Measurements from ENCODE around the gene LSAMP. TPM values are rescaled to one million over a fixed set of nuclear protein-coding genes. Genes with fewer than 3 reads are reported as not detected.

Gene LSAMP
- total and polyA plus RNA-seq, 2 experiments from 2014 or later = 2.0 to 2.9 TPM

GRCh38 chr3:116020495-116020894, 424.8 kb downstream of the LSAMP start:
- Histone ChIP-seq H2AFZ (no peak overlapping the region), H3K4me1 (ENCODE audit: insufficient read depth) (no peaks in the 10 kb centered on the region), H4K20me1 (replicated peaks; ENCODE audit: insufficient read depth) (no peaks in the 10 kb centered on the region), H3K9me2 (ENCODE audit: insufficient read depth) (no peaks in the 10 kb centered on the region), H3K27ac (ENCODE audit: low read depth) (no peak overlapping the region), H3K27me3 (ENCODE audit: insufficient read depth) (no peaks in the 10 kb centered on the region), H3K36me3 (ENCODE audit: insufficient read depth) (no peaks in the 10 kb centered on the region), H3F3A (replicated peaks; ENCODE audit: low read depth) (no peaks in the 10 kb centered on the region), H3K4me3 (no peak overlapping the region), H3K79me2 (replicated peaks; ENCODE audit: insufficient read depth) (no peaks in the 10 kb centered on the region), H3K4me2 (no peak overlapping the region)
- Mint-ChIP-seq H3K4me3 (no peak overlapping the region), H3K9me3 (no peaks in the 10 kb centered on the region), H3K4me1 (peaks cover 6% of the 10 kb centered on the region), H3K27me3 (ENCODE audit: insufficient read depth, low read depth, poor library complexity) (no peaks in the 10 kb centered on the region), H3K27ac (no peak overlapping the region), H3K36me3 (ENCODE audit: low read depth) (no peaks in the 10 kb centered on the region)
- TF ChIP-seq, protein P1, sequence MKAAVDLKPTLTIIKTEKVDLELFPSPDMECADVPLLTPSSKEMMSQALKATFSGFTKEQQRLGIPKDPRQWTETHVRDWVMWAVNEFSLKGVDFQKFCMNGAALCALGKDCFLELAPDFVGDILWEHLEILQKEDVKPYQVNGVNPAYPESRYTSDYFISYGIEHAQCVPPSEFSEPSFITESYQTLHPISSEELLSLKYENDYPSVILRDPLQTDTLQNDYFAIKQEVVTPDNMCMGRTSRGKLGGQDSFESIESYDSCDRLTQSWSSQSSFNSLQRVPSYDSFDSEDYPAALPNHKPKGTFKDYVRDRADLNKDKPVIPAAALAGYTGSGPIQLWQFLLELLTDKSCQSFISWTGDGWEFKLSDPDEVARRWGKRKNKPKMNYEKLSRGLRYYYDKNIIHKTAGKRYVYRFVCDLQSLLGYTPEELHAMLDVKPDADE (IDR thresholded peaks at IDR 0.05) = no peak
- TF ChIP-seq, protein P2, sequence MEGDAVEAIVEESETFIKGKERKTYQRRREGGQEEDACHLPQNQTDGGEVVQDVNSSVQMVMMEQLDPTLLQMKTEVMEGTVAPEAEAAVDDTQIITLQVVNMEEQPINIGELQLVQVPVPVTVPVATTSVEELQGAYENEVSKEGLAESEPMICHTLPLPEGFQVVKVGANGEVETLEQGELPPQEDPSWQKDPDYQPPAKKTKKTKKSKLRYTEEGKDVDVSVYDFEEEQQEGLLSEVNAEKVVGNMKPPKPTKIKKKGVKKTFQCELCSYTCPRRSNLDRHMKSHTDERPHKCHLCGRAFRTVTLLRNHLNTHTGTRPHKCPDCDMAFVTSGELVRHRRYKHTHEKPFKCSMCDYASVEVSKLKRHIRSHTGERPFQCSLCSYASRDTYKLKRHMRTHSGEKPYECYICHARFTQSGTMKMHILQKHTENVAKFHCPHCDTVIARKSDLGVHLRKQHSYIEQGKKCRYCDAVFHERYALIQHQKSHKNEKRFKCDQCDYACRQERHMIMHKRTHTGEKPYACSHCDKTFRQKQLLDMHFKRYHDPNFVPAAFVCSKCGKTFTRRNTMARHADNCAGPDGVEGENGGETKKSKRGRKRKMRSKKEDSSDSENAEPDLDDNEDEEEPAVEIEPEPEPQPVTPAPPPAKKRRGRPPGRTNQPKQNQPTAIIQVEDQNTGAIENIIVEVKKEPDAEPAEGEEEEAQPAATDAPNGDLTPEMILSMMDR (conservative IDR thresholded peaks at IDR 0.05; ENCODE audit: low read depth in 2 of 2) = no peak
- no peak for TF ChIP-seq ZNF462 (CRISPR knock-in tag; IDR thresholded peaks at IDR 0.05)
- DNase-seq (ENCODE audit: low spot score) = no peak
- ATAC-seq = no peak
